HepG2 (cell line): ENCODE results near the gene GRIN3B. TPM values are rescaled to one million over a fixed set of nuclear protein-coding genes. Genes with fewer than 3 reads are reported as not detected.
A peak's percentile ranks its signal among the peaks of the same experiment; 100 is the strongest.

Experiments
- ARID4A ChIP-seq: sonication (generic); formaldehyde crosslinking; IDR thresholded peaks from 2 replicates; pipeline ENCODE4 v1.5.0; 2020; ENCODE audit warnings: mild to moderate bottlenecking, missing genetic modification reagents, borderline replicate concordance
- CAMTA2 ChIP-seq: sonication (generic); formaldehyde crosslinking; IDR thresholded peaks from 2 replicates; pipeline ENCODE4 v1.4.0; 2020; ENCODE audit warnings: mild to moderate bottlenecking, missing genetic modification reagents, borderline replicate concordance
- DMAP1 ChIP-seq: IDR thresholded peaks from 2 replicates; pipeline ENCODE4 v1.6.1; 2016
- GABPB1 ChIP-seq: IDR thresholded peaks from 2 replicates; pipeline ENCODE4 v1.6.1; 2016; ENCODE audit warnings: mild to moderate bottlenecking, missing genetic modification reagents, moderate library complexity, missing compliant biosample characterization
- HNF1A ChIP-seq, 2 experiments: sonication (generic) in 1 of 2; formaldehyde crosslinking in 1 of 2; IDR thresholded peaks; 2 replicates each; pipeline versions ENCODE4 v1.4.0 to v1.6.1; 2016 to 2020; ENCODE audit warnings: borderline replicate concordance in 1 of 2, low read depth in 1 of 2, mild to moderate bottlenecking in 1 of 2, missing genetic modification reagents in 1 of 2
- HOXD1 ChIP-seq: sonication (generic); formaldehyde crosslinking; IDR thresholded peaks from 2 replicates; pipeline ENCODE4 v1.5.0; 2020; ENCODE audit warnings: missing genetic modification reagents
- PCBP1 ChIP-seq: fragments of 200-400 bp; formaldehyde crosslinking; IDR thresholded peaks from 2 replicates; pipeline ENCODE4 v1.6.1; 2017; ENCODE audit warnings: mild to moderate bottlenecking, low read depth, low read length, borderline replicate concordance
- RFX5 ChIP-seq: IDR thresholded peaks from 2 replicates; pipeline ENCODE4 v1.6.1; 2011; ENCODE audit warnings: low read depth, low read length, improper control_type of control experiment
- TOPORS ChIP-seq: sonication (generic); formaldehyde crosslinking; IDR thresholded peaks from 2 replicates; pipeline ENCODE4 v1.8.0; 2023; ENCODE audit warnings: mild to moderate bottlenecking, missing genetic modification reagents
- ZNF33B ChIP-seq: sonication (generic); formaldehyde crosslinking; IDR thresholded peaks from 2 replicates; pipeline ENCODE4 v1.5.1; 2020; ENCODE audit warnings: mild to moderate bottlenecking, missing genetic modification reagents
- ZNF580 ChIP-seq: IDR thresholded peaks from 2 replicates; pipeline ENCODE4 v1.6.1; 2016; ENCODE audit warnings: low read depth, borderline replicate concordance
- ZNF639 ChIP-seq: conservative IDR thresholded peaks from 2 replicates; pipeline ENCODE4 v1.6.1; 2018; ENCODE audit warnings: missing genetic modification reagents
- ZNF652 ChIP-seq: IDR thresholded peaks from 2 replicates; pipeline ENCODE4 v1.6.1; 2016; ENCODE audit warnings: low read depth, borderline replicate concordance
- polyA plus RNA-seq, 8 experiments: library from polyadenylated mRNA; depleted of rRNA in 3 of 8; stranded (reverse) in 7 of 8; unstranded in 1 of 8; fragments of >200 nt; fragmentation: Illumina TruSeq in 4 of 8; extraction: Trizol in 4 of 8; gene quantifications; 2 replicates each; pipeline versions ENCODE4 v1.2.1 to v1.2.3, GENCODE V29; 2011 to 2016; ENCODE audit warnings: low read depth in 4 of 8, missing spikeins in 1 of 8, mixed read lengths in 1 of 8; ENCODE audit not compliant: insufficient read depth in 1 of 8
- total RNA-seq, 5 experiments: library from RNA; depleted of rRNA; stranded (reverse); fragments of >200 nt; fragmentation: Illumina TruSeq; extraction: Trizol; gene quantifications; 2 replicates each; pipeline ENCODE4 v1.2.3, GENCODE V29; 2016; ENCODE audit warnings: low read depth in 1 of 5

The GRIN3B gene
- total and polyA plus RNA-seq, 2 of the 13 experiments (the other 11 are each of a cell fraction or from before 2014, with no cell fraction given) = 0.07 to 0.20 TPM

GRCh38 chr19:952680-953444 lies 47.4 kb upstream of the GRIN3B start (continued):
- TF ChIP-seq HNF1A (IDR thresholded peaks at IDR 0.05; ENCODE audit: low read depth) = no peak
- peak; percentile 85; the same call in 1 of the 2 replicates for TF ChIP-seq HNF1A (CRISPR knock-in tag; IDR thresholded peaks at IDR 0.05; ENCODE audit: borderline replicate concordance)
- peak; percentile 41; the same call in 1 of the 2 replicates for TF ChIP-seq ZNF639 (CRISPR knock-in tag)
- peak; percentile 41; the same call in 1 of the 2 replicates for TF ChIP-seq ZNF33B
- TF ChIP-seq HOXD1 (CRISPR knock-in tag) = peak; percentile 78; the same call in 1 of the 2 replicates
- TF ChIP-seq DMAP1 (CRISPR knock-in tag) = peak; percentile 83
- peak; percentile 82; the same call in 1 of the 2 replicates for TF ChIP-seq ARID4A (CRISPR knock-in tag)
- 0 out of 2 replicates have a peak, but pooled peaks have one; percentile 83 for TF ChIP-seq PCBP1
- TF ChIP-seq CAMTA2 (CRISPR knock-in tag) = no peak
- TF ChIP-seq ZNF652 = peak; percentile 81; the same call in 1 of the 2 replicates
- peak; percentile 81 for TF ChIP-seq GABPB1 (CRISPR knock-in tag)
- TF ChIP-seq RFX5 = no peak
- TF ChIP-seq TOPORS (CRISPR knock-in tag) = peak; percentile 67; the same call in 1 of the 2 replicates
- TF ChIP-seq ZNF580 (CRISPR knock-in tag) = peak; percentile 77
